BLaER1 (cell line): Measurements from ENCODE around the gene AFAP1L2.

Source experiments
- H3K27ac ChIP-seq: shearing (Covaris generic); formaldehyde crosslinking; 2 replicates; pipeline ENCODE4 v1.8.1; 2022
- H3K27me3 ChIP-seq: shearing (Covaris generic); formaldehyde crosslinking; 2 replicates; pipeline ENCODE4 v1.8.1; 2022
- H3K36me3 ChIP-seq: shearing (Covaris generic); formaldehyde crosslinking; 2 replicates; pipeline ENCODE4 v1.8.1; 2022
- H3K4me1 ChIP-seq: shearing (Covaris generic); formaldehyde crosslinking; 2 replicates; pipeline ENCODE4 v1.8.1; 2022
- H3K4me2 ChIP-seq: shearing (Covaris generic); formaldehyde crosslinking; 2 replicates; pipeline ENCODE4 v1.8.1; 2022
- H3K4me3 ChIP-seq: shearing (Covaris generic); formaldehyde crosslinking; 2 replicates; pipeline ENCODE4 v1.8.1; 2022
- H3K9ac ChIP-seq: shearing (Covaris generic); formaldehyde crosslinking; 2 replicates; pipeline ENCODE4 v1.8.1; 2022
- H3K9me3 ChIP-seq: shearing (Covaris generic); formaldehyde crosslinking; 2 replicates; pipeline ENCODE4 v1.8.1; 2022
- H4K20me1 ChIP-seq: shearing (Covaris generic); formaldehyde crosslinking; 2 replicates; pipeline ENCODE4 v1.8.1; 2022
- Cebpa-rat ChIP-seq: shearing (Covaris generic); IDR thresholded peaks from 2 replicates; pipeline ENCODE4 v1.8.1; 2022

AFAP1L2 gene

DNA sequence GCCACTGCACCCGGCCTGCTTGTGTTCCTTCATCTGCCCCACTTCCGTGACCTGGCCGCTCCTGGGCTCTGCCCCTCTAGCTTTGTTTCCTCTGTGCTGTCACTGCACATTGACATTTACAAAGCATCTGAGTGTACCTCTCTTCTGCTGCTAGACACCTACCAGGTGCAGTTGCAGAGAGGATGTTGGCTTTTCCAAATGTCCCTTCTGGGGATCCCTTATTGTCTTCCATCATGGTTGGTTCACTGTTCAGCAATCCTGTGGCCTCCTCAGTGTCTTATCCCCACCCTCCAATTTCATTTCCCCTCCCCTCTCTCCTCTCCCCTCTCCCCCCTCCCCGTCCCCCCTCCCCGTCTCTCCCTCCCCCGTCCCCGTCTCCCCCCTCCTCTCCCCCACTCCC lies 151.4 kb downstream of the AFAP1L2 start:
- no peaks in the 10 kb centered on the region for H3K27me3 ChIP-seq
- H3K9me3 ChIP-seq: no peaks in the 10 kb centered on the region
- H3K27ac ChIP-seq: no peak overlapping the region
- H3K4me1 ChIP-seq: peaks cover 45% of the 10 kb centered on the region
- H3K4me3 ChIP-seq: no peak overlapping the region
- no peak overlapping the region for H3K9ac ChIP-seq
- H3K4me2 ChIP-seq: no peak overlapping the region
- no peak for TF ChIP-seq Cebpa-rat
- no peaks in the 10 kb centered on the region for H4K20me1 ChIP-seq
- no peaks in the 10 kb centered on the region for H3K36me3 ChIP-seq

DNA sequence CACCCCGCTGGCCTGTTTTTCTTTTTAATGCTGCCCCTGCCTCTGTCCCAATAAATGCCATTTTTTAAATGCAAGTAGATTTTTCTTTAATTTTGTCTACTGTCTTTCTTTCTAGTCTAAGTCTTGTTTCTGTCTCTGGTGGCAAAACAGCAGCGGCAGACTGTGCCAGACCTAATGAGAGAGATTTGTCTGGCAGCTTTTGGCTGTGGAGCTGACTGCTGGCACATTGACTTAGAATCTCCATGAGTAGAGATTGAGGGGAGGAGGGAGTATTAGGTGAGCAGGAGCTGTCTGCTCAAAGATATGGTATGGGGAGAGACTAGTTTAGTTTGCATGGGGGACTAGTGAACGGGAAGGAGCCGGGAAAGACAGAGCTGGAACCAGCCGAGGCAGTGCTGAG lies 152.2 kb downstream of the AFAP1L2 start:
- H3K4me3 ChIP-seq: no peak overlapping the region
- H3K27me3 ChIP-seq: no peaks in the 10 kb centered on the region
- no peak overlapping the region for H3K4me2 ChIP-seq
- H3K4me1 ChIP-seq: peaks cover 37% of the 10 kb centered on the region
- H3K9me3 ChIP-seq: no peaks in the 10 kb centered on the region
- H3K9ac ChIP-seq: no peak overlapping the region
- H3K36me3 ChIP-seq: no peaks in the 10 kb centered on the region
- TF ChIP-seq Cebpa-rat: no peak
- no peaks in the 10 kb centered on the region for H4K20me1 ChIP-seq
- no peak overlapping the region for H3K27ac ChIP-seq

DNA sequence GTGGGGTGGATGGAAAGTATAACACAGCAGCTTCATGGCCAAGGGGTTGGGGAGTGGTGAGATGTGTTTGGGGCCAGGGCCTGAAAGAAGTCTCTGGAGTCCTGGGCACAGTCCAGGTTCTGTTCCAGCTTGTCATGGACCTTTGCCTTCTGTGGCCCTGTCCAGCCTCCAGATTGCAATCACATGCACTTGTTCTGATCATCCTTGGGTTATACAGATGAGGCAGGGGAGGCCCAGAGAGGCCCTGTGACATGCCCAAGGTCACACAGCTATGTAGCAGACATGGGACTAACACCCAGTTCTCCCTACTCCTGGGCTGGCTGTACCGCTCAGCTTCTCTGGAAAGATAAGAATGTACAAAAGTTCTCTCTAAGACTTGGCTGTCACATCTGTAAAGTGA lies 153.6 kb downstream of the AFAP1L2 start:
- H4K20me1 ChIP-seq: no peaks in the 10 kb centered on the region
- no peak for TF ChIP-seq Cebpa-rat
- peaks cover 24% of the 10 kb centered on the region for H3K4me1 ChIP-seq

DNA sequence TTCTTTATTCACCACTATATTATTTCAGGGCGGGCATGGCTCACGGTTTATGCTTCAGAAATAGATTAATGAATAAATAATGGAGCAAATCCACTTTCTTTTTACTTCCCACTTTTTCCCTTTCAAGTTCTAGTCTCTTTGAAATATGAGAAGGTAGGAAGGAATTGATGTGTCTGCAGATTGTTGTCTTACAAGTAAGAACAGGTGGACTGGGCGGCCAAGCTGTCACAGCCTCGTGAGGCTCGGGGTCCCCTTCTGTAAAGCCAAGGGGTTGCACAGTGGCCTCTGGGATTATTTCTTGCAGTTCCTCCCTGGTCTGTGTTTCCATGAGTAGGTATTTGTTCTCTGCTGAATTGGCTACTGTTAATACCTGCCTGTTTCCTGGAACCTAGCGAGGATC lies 154.1 kb downstream of the AFAP1L2 start:
- H3K4me1 ChIP-seq: peaks cover 22% of the 10 kb centered on the region
- H3K36me3 ChIP-seq: no peaks in the 10 kb centered on the region
- H3K4me3 ChIP-seq: no peak overlapping the region
- no peak overlapping the region for H3K9ac ChIP-seq
- H3K27me3 ChIP-seq: no peaks in the 10 kb centered on the region
- no peaks in the 10 kb centered on the region for H3K9me3 ChIP-seq
- no peak overlapping the region; the same call in 1 of the 2 replicates for H3K4me2 ChIP-seq
- no peak for TF ChIP-seq Cebpa-rat
- no peaks in the 10 kb centered on the region for H4K20me1 ChIP-seq
- H3K27ac ChIP-seq: no peak overlapping the region

More for the DNA sequence above, 153.6 kb downstream of the AFAP1L2 start:
- H3K4me3 ChIP-seq: no peak overlapping the region
- H3K36me3 ChIP-seq: no peaks in the 10 kb centered on the region
- no peak overlapping the region for H3K27ac ChIP-seq
- no peak overlapping the region; the same call in 1 of the 2 replicates for H3K4me2 ChIP-seq
- no peaks in the 10 kb centered on the region for H3K9me3 ChIP-seq
- H3K9ac ChIP-seq: no peak overlapping the region
- H3K27me3 ChIP-seq: no peaks in the 10 kb centered on the region

DNA sequence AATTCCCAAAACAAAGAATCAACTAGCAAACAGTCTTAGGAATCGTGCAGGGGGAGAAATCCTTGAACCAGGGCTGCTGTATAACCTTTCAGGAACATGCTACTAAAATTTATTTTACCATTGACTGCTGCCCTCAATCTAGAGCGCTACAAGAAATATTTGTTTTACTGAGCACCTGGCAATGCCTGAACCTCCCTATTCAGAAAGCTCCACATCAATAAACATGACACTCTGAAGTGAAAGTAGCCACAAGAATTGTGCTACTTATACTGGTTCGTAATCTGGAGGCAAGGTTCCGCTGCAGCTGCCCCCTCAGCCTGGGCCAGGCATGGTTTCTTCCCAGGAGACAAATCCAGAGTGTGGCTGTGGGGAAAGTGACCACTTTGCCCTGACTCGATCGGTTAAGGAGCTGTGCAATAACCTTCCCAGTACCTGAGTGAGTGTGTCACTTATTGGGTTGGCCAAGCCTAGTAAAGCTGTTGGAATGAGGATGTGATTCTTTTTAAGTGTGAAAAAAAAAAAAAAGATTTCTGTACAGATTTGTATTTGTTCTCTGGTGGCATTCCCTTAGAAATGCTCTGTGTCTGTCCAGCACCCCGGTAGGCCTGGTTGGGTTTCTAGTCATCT lies 157.5 kb downstream of the AFAP1L2 start:
- TF ChIP-seq Cebpa-rat: no peak
- H4K20me1 ChIP-seq: no peaks in the 10 kb centered on the region
- no peaks in the 10 kb centered on the region for H3K9me3 ChIP-seq
- no peak overlapping the region for H3K4me3 ChIP-seq
- H3K4me2 ChIP-seq: no peak overlapping the region
- H3K27me3 ChIP-seq: peaks cover 7% of the 10 kb centered on the region
- H3K9ac ChIP-seq: no peak overlapping the region
- no peak overlapping the region for H3K27ac ChIP-seq
- no peaks in the 10 kb centered on the region for H3K36me3 ChIP-seq
- peaks cover 17% of the 10 kb centered on the region for H3K4me1 ChIP-seq

DNA sequence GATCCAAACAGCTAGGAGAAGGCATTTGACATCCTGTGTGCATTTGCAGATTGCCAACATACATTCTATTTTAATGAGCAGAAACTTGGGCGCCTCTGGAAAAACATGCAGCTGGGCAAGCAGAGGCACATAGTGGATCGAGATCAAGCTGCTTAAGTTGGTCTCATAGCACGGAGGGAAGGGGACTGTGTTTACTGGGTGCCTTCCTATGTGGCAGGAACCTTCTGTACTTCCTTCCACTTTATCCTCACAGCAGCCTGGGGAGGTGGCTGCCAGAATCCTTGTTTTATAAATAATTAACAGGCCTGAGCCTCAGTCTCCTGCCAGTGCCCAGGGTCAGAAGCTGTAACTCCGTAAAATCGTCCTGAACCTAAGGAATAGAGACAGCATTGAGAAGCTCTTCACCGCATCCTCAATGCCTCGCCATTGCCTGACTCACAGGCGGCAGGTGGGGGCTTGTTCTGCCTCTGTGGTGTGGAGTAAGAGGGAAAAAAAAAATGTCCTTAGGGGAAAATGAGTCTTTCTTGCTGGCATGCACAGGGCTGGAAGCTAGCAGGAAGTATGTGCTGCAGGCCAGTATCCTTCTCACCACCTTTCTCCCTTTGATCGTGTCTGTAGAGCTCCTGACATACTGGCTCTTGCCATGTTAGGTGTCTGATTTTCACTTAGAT lies 159.0 kb downstream of the AFAP1L2 start:
- TF ChIP-seq Cebpa-rat: no peak
- H3K9me3 ChIP-seq: no peaks in the 10 kb centered on the region
- H3K4me3 ChIP-seq: no peak overlapping the region
- peak overlapping the region; percentile 27 for H3K4me2 ChIP-seq
- peaks cover 12% of the 10 kb centered on the region for H3K4me1 ChIP-seq
- H4K20me1 ChIP-seq: no peaks in the 10 kb centered on the region
- no peak overlapping the region for H3K27ac ChIP-seq
- H3K9ac ChIP-seq: no peak overlapping the region
- H3K36me3 ChIP-seq: no peaks in the 10 kb centered on the region
- H3K27me3 ChIP-seq: peaks cover 22% of the 10 kb centered on the region
